HG03025 (cell line): ENCODE results near the gene CASP9.
"Not testable (repeated sequence)": the region's sequence is repeated elsewhere in the genome, so short reads cannot be mapped to it uniquely, and the experiment has no call there.

Experiments
- ATAC-seq: cut with Tn5 transposase; IDR thresholded peaks from one replicate; pipeline ENCODE4 v1.9.1; 2021; ENCODE audit warnings: mild to moderate bottlenecking, moderate library complexity; ENCODE audit not compliant: unreplicated experiment, low FRiP score

Gene CASP9

GRCh38 chr1:15526490-15527339 lies 2.7 kb upstream of the CASP9 start, which contains the start of gene DNAJC16:
Gene DNAJC16 (plus strand): TSS chr1:15526848. CDS start chr1:15529106, 2,258 bp downstream.
- peak; percentile 47 for ATAC-seq

- ATAC-seq, result no peak
Observed at GRCh38 chr1:15526021-15526489, 2.0 kb upstream of the CASP9 start.

GRCh38 chr1:15525050-15526020 lies 1.3 kb upstream of the CASP9 start:
- peak; percentile 37 for ATAC-seq

GRCh38 chr1:15524283-15525049 lies 451 bp upstream of the CASP9 start:
- ATAC-seq, result peak; percentile 36

GRCh38 chr1:15523104-15524020 lies 653 bp downstream of the CASP9 start:
- no peak for ATAC-seq

- ATAC-seq, result no peak
Observed at GRCh38 chr1:15522551-15522950, 1.5 kb downstream of the CASP9 start.

GRCh38 chr1:15521206-15521906 lies 2.7 kb downstream of the CASP9 start:
- ATAC-seq, result not testable (repeated sequence)

GRCh38 chr1:15519625-15520024 lies 4.4 kb downstream of the CASP9 start:
- ATAC-seq, result no peak

GRCh38 chr1:15515022-15515663 lies 8.9 kb downstream of the CASP9 start:
- no peak for ATAC-seq

- ATAC-seq, result not testable (repeated sequence)
Observed at GRCh38 chr1:15514557-15514956, 9.5 kb downstream of the CASP9 start.

- no peak for ATAC-seq
Observed at GRCh38 chr1:15513919-15514318, 10.1 kb downstream of the CASP9 start.

- ATAC-seq, result no peak
Observed at GRCh38 chr1:15513192-15513591, 10.8 kb downstream of the CASP9 start.

GRCh38 chr1:15510611-15511405 lies 13.2 kb downstream of the CASP9 start:
- no peak for ATAC-seq

GRCh38 chr1:15509586-15509985 lies 14.4 kb downstream of the CASP9 start:
- no peak for ATAC-seq

GRCh38 chr1:15508700-15509487 lies 15.1 kb downstream of the CASP9 start:
- no peak for ATAC-seq

- no peak for ATAC-seq
Observed at GRCh38 chr1:15507278-15507677, 16.7 kb downstream of the CASP9 start.

GRCh38 chr1:15506831-15507230 lies 17.2 kb downstream of the CASP9 start:
- ATAC-seq, result no peak
